ENCODE data around the gene AUH.

DNA sequence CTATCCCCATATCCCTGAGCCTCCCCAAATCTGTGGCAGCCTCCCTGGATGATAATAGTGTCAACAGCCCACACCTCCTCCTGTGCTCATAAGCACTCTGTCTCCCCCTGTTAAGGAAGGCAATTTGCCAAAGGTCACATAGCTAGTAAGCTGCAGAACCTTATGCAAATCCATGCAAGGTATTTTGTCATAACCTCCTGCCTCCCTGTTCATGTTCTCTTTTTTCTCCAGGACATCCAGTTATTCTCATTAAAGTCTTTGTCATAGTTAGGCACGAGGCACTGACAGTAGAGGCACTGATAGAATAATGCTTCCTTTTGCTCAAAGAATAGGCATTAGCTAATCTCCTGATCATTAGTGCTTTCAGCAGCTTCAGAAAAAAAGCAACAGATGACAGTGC lies 10.2 kb upstream of the AUH start:
- TF ChIP-seq CTCF (IDR thresholded peaks at IDR 0.05; ENCODE audit: poor library complexity, severe bottlenecking) (no peak), POLR2AphosphoS5 (IDR thresholded peaks at IDR 0.05) (no peak), REST (IDR thresholded peaks at IDR 0.05; ENCODE audit: borderline replicate concordance) (no peak), RAD21 (conservative IDR thresholded peaks at IDR 0.05) (no peak), MXI1 (conservative IDR thresholded peaks at IDR 0.05; ENCODE audit: poor library complexity, severe bottlenecking) (no peak), EZH2 (IDR thresholded peaks at IDR 0.05; ENCODE audit: borderline replicate concordance, insufficient read depth, low read length, poor library complexity, severe bottlenecking) (no peak), TAF1 (IDR thresholded peaks at IDR 0.05; ENCODE audit: low read depth) (no peak), EP300 (conservative IDR thresholded peaks at IDR 0.05; ENCODE audit: poor library complexity, severe bottlenecking) (no peak)
